NCI-H2227 (cell line): Measurements from ENCODE around the gene TEKT5.

Experiments
- DNase-seq: peaks from one replicate; lab custom pipeline; 2025; ENCODE audit not compliant: unreplicated experiment; lab: John Stamatoyannopoulos, UW

Gene TEKT5

DNA sequence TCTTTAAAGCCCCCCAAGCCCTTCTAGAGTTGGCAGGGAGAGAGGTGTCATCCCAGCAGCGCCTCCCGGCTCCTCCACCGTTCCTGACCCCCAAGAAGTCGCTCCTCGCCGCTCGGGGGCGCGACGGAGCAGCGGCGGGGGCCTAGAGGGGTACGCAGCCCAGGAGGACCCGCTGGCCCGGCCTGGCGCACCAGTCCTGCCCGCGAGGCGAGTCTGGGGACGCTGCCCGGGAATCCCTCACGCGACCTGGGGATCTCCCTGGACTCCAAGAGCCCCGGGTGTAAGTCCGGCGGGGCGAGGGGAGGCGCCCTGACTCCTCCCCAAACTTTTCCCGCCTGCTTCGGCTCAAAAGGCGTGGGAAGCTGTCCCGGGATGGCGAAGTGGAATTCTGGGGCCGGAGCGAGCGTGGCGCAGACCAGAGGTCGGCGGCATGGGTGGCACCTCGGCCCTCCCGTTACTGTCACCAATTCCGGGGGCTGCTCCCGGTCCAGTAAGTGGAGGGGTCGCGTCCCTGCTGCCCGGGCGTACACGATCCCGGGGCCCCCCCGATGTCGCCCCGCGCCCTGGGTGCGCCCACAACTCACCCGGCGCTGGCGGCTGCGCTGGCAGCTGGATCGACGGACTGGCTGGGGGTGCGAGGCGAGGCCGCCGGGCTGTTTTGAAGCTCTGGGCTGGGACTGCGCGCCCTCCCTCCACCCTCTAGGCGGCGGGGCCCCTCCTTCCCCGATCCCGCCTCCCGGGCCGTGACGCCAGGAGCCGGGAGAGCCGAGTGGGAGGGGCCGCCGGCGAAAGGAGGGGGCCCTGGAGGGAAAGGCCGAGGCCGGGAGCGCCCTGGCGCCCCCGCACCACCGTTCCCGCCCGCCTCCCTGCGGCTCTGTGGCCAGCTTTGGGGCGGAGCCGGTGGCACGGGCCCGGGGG lies 114.5 kb downstream of the TEKT5 start, which contains the start of gene EMP2:
Gene EMP2 (minus strand): TSS at position 634 of the 918 bp plus-strand sequence. CDS start 32,981 bp downstream, outside the sequence.
- peak; percentile 71 for DNase-seq

GRCh38 chr16:10579575-10579964 lies 115.2 kb downstream of the TEKT5 start:
- no peak for DNase-seq

DNA sequence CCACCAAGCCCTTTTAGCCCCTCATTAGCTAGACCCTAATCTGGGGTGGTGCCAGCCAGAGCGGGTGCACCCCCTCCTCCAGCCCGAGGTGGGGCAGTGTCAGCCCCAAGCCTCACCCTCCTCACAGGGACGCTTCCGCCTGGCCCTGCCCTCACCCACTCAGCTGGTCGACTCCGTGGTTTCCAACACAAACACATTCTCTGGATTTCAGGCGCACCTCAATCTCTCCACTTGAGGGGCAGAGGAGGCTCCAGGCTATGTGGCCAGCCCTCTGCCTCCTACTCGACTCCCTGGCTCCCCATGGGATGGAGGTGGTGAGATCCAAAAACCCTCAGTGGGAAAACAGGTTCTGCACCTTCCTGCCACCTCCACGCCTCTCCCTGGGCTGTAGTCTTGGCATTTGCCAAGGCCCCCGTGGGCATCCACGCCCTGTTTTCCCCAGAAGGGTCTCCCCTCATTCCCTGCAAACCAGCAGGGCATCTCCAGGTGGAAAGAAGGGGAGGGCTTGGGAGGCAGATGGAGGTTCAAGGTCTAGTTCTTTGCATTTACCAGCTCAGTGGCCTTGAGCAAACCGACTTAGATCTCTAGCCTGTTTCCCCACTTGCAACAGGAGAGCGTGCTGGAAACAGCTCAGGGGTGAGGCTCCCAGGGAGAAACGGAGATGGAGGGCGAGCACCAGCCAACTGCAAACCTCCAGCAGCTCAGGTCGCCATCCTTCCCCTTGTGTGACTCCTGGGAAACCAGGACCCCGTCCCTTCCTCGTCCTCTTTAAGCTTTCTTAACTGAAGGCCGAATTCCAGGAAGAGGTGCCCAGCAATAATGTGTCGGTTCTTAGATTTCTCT lies 116.0 kb downstream of the TEKT5 start:
- DNase-seq, result no peak
